Smooth muscle cell of the brain vasculature (primary cell): ENCODE results near the gene CACFD1.

Source experiments
- DNase-seq: peaks from one replicate; pipeline ENCODE4 v3.0.0-alpha.2; 2012; ENCODE audit warnings: low read depth, low spot score

Gene CACFD1

DNA sequence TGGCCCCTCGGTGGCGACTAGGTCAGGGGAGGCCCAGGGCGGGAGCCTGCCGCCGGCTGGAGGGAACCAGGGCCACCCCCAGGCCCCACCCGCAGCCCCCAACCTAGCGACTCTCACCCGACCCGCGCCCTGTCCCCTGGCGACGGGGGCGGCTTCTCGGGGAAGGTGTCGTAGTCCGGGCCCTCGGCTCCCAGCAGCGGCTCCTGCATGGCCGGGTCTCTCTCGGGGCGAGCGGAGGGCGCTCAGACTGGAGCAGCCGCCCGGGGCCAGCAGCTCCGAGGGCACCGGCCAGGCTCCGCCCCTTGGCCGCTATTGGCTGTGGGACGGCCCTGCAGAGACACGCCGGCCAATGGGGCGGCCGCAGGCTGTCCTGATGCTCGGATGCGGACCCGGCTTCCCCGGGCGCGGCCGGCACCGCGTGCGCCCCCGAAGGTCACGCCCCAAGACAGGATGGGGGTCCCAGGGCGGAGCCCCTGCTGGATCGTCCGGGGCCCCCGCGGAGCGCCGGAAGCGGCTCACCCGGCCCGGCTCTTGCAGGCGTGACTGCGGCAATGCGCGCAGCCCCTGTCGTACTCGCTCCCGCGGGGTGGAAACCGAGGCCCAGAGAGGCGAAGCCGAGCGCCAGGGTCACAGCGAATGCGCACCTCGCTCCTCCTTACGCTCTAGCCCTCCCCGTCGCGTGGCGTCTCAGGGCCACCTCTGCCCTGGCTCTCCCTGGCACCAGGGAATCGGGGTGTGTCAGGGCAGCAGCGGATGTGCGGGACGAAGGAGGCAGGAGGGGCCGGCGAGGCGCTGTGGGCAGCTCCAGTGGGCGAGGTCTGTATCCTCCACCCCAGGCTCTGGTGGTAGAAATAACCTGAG, 19.3 kb downstream of the CACFD1 start, which contains the start of gene SLC2A6:
SLC2A6 (minus strand) TSS at position 249 of the 861 bp plus-strand sequence; CDS start at position 209, 40 bp downstream.
- DNase-seq: peak; percentile 13

DNA sequence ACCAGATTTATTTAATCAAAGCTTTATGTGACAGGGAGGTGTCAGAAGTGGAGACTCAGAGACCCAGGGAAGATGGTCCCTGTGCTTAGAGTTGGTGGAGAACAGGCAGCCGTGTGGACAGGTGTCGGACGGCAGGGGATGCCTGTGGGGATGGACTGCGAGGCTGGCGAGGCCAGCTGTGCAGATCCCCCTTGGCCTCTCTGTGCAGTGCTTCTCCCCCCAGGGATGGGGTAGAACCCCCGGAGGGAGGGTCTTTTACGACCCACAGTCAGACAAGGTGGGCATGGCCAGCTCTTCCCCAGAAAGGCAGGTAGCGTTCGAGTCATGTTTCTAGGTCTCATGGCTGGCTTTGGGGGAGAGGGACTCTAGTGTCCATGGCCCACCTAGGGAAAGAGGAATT, 23.8 kb downstream of the CACFD1 start:
- DNase-seq: no peak

DNA sequence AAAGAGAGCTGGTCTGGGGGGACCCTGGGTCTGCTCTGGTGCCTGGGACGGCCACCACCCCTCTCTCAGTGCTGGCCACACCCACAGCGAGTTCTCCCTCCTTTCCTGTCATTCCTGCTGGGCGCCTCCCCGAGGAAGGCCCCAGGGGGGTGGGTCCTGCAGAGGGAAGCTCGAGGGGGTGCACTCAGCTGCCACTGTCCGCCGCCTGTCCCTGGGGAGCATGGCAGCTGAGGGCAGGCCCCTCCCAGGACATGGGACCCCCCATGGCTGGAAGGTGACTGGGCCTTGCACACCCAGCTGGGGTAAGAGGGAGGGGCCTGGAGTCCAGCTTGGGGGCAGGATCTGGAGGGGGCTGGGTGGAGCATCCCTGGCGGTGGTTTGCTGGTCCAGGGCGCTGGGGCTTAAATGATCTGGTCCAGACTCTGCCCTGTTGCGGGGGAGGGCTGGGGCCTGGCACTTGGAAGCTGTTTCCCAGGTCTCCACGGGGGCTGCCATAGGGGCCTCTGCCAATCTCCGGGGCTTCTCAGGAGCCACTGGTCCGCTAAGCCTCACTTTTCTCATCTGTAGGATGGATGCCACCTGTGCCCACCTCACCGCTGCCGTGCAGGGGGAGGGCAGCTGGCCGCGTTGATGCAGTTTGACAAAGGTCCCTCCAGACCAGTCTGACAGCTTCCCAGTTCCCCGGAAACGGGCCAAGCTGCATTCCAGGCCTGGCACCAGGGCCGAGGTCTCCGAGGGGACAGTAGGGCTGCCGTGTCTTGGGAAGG, 25.1 kb downstream of the CACFD1 start:
- DNase-seq: no peak

DNA sequence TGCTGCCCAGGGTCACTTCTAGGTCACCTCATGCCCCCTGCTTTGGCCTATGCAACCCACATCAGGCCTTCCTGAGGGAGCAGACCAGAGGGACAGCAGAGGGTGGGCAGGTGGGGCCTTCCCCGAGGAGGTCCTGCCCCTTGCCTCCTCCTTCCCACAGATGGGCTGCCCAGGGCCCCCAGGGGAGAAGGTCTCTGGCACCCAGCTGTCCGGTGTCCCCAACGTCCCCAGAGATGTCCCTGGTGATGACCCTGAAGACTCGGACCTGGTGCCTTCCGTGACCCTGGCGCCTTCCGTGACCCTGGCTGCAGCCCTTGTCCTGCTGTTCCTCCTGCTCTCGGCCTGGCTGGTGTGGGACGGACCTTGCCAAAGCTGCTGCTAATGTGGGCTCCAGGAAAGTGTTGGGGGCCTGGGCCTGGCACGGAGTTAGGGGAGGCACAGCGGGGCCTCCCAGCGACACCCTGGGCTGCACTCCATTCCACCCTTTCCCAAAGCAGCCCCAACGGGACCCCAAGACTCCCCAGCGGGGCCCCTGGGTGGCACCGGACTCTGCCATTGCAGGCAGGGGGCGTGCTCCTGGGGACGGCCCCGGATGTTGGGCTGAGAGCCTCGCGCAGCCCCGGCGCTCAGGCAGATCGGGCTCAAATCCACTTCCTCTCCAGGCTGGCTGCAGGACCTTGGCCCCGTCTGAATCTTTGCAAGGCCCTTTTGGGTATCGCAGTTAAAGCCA, 25.9 kb downstream of the CACFD1 start:
- DNase-seq: no peak

DNA sequence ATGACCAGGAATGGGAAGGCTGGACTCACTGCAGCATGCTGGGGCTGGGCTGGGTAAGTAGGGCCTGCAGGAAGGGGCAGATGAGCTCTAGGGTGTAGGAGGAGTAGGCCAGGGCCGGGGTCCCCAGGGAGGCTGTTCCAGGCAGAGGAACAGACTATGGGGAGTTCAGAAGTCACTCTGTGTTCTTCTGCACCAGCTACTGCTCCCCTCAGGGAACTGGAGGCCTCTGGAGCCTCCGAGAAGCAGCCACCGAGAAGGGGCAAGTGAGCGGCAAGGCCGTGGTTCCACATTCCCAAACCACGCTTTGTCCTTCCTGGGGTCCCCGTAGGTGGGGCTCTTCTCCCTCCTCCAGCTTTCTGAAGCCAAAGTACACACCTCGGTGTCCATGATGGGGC, 27.6 kb downstream of the CACFD1 start:
- no peak for DNase-seq

DNA sequence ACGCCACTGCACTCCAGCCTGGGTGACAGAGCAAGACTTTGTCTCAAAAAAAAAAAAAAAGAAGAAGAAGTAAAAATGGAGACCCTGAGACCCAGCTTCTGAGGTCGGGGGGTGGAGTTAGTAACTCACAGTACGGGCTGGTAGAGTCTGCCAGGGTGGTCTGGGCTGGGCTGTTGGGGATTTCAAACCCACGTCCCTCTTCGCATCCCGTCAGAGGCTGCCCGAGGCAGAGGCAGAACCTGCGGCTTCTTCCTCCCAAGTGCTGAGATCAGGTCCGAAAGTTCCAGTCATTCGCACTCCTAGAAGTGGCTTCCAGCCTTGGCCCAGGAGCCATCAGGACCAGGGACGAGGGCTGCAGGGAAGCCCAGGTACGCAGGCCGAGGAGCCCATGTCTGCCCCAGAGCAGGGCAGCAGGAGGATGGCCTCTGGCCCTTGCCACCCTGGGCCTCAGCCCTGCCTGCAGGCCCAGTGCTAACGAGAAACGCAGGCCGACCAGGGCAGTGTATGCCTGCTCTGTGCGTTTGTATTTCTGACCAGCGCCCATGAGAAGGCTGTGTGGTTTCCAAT, 29.0 kb downstream of the CACFD1 start:
- no peak for DNase-seq

DNA sequence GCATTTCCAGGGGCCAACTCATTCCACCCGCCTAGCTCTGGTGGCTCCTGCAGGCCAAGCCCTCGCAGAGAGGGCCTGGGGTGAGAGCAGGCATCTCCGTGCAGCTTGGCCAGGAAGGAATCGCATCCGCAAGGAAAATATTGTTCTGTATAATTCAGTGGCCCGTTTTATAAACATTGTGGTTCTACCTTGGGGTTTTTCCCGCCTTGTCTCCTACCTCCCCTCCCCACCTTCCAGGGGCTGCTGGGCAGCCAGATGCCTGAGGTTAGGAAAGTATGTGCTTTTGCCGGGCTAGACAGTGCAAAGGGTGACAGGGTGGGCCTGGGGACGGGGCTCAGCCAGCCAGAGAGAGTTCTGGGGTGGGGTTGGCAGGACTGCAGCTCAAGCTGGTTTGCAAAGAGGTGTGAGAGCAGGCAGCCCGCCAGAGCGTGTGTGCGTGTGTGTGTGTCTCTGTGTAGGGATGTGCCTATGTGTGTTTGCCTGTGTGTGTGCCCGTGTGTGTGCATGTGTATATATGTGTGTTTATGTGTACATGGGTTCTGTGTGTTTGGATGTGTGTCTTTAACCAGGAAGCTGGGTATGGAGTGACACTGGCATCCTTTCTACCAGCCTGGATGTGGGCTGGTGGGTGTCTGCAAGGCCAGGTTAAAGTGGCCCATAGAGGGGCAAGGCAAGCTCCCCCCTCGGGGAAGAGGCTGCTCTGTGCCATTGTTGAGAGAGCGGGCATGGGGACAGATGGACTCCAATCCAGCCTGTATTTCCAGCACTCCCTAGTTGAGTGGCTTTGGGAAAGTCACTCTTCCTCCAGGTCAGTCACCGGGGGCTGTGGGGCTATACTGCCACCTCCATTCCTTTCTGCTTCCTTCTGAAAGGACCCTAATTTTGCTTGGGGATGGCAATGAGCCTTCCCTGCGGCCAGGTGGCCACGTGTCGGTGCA, 29.7 kb downstream of the CACFD1 start:
- no peak for DNase-seq

DNA sequence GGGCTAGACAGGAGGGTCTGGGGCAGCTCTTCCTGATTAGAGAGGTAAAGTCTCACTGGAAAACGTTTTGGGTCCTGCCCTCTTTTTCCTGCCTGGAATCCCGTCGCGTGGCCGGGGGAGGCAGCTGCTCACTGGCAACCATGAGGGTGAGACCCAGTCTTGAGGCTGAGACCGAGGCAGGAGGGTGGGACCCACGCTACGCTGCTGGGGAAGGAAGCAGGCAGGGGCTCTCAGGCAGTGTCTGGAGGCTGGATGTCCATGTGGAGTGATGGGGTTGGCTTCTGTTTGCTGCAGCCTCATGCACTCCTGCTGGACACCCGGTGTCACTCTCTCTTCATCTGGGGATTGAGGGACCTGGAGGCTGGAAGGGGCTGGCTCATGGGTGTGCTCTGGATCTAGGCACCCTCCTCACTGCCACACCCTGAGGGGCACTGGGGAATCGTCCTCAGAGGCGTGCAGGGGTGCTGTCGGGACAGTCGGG, 30.5 kb downstream of the CACFD1 start:
- no peak for DNase-seq

DNA sequence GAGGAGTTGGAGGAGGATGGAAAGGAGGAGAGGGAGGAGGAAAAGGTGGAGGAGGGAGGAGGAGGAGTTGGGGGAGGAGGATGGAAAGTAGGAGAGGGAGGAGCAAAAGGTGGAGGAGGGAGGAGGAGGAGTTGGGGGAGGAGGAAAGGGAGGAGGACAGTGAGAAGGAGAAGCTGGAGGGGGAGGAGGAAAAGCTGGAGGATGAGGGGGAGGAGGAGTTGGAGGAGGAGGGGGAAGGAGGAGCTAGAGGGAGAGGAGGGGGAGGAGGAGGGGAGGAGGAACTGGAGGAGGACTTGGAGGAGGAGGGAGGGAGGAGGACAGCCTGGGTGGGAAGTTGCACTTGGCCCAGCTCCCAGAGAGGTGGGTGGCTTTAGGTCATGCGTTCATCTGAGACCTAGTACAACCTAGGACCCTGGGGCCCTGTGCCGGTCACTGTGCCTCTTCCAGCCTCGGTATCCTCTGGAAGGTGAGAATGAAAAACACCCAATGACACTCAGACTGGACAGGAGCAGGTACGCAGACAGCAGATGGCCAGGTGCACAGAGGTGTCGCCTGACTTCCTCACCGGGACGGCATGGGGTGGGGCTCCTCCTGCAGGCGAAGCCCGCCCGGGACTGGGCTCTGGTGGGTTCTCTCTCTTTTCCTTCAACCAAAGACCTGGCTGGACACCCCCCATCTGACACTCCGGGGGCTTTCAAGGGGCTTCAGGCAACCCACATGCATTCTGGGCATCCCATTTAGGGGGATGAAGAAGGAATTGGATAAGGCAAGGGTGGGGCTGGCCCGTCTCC, 31.3 kb downstream of the CACFD1 start:
- no peak for DNase-seq

DNA sequence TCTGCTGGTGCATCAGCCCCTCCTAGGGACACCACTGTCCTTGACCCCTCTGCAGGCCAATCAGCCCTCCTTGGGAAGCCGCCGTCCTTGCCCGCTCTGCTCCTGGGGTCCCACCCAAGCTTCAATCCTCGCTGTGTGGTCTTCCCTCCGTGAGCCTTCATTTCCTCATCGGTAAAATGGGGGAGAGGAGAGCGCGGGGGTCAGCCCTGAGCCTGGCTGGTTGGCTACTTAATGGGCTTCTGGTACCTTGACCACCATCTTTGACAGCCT, 31.8 kb downstream of the CACFD1 start:
- DNase-seq: no peak

DNA sequence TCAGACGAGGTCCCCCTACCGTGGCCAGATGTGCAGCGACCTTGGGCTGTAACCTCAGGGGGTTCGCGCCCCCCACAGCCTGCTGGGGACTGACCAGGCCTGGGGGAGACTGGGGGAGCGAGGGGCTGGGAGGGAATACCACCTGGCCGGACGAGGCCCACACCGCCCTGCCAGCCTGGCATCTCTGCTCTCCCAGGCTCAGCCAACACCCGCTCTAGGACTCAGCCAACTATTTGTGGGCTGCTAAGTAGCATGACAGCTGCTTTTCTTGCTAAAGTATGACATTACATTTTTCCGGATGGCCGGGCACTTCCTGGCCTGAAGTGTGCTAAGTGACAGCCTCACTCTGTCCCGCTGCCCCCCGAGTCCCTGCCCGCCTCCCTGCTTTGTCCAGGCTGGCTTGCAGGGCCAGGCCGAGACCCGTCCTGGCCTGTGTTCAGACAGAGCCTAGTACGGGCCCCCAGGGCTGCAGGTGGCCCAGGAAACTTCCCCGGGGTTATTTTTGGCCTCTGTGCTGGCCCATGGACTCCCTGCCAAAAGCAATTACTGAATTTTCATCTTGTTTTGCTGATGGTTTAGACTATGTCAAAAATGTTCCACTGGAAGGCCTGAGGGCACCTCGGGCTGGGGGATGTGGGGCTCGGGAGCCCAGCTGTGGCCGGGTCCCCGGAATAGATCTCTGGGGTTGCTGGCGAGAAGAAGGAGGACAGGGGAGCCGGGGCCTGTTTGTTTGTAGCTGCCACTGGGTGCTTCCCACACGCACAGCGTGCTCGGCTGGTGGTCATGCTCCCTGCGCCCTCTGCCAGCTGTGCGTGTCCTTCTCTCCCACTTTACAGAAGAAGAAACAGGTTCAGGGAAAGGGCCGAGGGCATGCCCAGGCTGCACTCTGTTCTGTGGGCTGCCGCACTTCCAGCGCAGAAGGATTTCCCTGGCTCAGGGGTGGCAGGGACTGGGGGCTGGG, 32.6 kb downstream of the CACFD1 start:
- DNase-seq: no peak

DNA sequence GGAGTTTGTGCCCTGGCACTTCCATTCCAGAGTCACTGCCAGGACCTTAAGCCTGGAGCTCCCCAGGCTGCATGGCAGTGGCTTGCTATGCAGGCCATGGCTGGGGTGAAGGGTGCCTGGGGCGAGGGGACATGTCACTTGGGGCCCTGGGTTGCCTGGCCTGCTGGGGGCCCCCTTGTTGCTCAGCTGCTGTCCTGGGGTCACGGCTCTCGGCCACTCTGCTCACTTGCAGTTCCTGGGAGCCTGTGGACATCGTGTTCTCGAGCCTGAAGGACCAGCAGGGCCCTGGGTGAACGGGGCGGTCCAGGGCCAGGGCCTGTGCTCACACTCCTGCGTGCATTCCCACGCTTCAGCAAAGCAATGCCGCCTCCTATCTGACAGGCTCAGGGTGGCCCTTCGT, 33.6 kb downstream of the CACFD1 start:
- no peak for DNase-seq

DNA sequence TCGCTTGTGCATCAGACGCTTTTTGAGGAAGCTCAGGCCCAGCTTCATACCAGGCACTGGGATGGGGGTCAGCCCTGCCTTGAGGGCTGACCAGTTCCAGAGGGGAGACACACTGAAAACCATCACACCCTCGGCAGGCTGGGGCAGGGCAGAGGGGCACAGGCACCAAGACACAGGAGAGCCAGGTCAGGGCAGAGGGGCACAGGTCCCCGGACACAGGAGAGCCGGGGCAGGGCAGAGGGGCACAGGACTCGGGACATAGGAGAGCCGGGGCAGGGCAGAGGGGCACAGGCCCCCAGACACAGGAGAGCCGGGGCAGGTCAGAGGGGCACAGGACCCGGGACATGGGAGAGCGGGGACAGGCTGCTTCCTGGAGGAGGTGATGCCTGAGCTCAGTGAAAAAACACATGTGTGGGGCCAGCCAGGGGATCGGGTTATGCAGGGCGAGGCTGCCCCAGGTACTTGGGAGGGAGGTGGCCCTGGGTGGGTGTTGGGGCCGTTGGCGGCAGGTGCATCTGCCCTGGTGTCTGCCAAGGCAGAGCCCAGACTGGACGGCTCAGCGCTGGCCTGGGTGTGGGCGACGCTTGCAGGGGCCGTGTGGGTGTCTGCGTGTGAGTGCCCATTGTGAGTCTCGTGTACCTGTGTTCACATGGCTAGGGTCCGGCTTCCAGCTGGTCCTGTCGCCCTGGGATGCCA, 34.2 kb downstream of the CACFD1 start:
- DNase-seq: no peak

DNA sequence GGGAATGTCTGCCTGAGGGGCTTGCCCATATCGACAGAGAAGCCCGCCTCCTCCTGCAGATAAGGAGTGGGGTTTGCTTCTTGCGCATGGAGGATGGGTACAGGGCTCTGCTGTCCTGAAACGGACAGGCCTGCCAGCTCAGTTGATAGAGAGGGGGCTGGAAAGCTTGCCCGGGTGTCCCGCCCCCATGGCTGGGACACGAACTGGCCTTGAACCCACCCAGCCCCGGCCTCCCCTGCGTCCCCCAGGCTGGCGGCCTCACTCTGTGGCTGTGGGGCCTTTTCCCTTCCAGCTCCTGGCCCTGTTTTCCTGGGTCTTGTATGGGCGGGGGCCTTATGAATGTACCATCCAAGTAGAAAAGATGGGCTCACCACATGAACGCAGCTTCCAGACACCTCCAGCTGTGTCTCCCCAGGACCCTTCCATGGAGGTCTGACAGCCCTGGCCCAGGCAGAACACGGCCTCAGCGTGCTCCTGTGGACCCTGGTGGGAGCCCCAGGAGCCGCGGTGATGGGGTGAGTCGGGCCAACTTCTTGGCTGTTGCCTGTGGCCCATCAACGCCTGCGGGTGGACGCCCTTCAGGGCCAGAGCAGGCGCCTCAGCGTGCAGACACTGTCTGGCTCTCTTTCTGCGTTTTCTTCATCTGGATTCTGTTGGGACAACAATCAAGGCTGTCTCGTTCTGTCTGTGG, 35.0 kb downstream of the CACFD1 start:
- DNase-seq: no peak

DNA sequence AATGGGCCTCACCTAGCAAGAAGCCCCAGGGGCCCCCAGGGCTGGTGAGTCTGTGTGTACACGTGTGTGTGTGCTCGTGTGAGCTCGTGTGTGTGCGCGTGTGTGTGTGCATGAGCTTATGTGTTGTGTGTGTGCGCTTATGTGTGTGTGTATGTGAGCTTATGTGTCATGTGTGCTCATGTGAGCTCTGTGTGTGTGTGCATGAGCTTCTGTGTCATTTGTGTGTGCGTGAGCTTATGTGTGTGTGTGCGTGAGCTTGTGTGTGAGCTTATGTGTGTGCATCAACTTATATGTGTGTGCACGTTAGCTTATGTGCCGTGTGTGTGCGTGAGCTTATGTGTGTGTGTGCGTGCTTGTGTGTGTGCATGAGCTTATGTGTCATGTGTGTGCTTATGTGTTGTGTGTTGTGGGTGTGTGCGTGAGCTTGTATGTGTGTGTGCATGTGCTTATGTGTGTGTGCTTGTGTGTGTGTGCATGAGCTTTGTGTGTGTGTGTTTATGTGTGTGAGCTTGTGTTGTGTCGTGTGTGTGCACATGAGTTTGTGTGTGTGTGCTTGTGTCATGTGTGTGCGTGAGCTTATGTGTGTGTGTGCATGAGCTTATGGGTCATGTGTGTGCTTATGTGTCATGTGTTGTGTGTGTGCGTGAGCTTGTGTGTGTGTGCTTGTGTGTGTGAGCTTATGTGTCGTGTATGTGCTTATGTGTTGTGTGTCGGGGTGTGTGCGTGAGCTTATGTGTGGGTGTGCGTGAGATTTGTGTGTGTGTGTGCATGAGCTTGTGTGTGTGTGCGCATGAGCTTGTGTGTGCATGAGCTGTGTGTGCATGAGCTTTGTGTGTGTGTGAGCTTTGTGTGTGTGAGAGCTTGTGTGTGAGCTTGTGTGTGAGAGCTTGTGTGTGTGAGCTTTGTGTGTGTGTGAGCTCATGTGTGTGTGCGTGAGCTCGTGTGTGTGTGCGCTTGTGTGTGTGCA, 35.8 kb downstream of the CACFD1 start:
- DNase-seq: no peak
